ENCODE measurements around the gene COX7A1.

COX7A1 gene

DNA sequence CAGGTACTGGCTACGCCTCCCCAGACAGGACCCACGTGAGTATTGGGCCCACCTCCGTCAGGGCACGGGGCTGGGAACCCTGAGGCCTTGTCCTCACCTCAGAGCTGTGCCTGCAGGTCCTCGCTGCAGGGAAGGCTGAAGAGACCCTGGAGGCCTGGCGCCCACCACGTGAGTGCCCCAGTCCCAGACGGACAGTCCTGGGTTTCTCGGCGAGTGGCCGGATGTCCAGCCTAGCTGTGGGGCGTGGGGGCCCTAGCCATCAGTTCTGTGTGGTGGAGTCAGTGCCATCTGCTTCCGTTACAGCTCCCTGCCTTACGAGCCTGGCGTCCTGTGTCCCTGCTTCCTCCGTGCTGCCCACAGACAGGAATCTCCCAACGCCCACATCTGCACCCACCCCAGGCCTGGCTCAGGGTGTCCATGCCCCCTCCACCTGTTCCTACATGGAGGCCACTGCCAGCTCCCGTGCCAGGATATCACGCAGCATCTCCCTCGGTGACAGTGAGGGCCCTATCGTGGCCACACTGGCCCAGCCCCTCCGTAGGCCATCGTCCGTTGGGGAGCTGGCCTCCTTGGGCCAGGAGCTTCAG is 49.1 kb downstream of the COX7A1 start:
- H3K4me3 ChIP-seq (ENCODE audit: low read length): no peak overlapping the region
- TF ChIP-seq CTCF (conservative IDR thresholded peaks at IDR 0.05; ENCODE audit: low read length): no peak
- no peak for DNase-seq (ENCODE audit: low read depth)

GRCh38 chr19:36101550-36102327 is 50.5 kb downstream of the COX7A1 start:
- DNase-seq (ENCODE audit: low read depth): no peak
- TF ChIP-seq CTCF (conservative IDR thresholded peaks at IDR 0.05; ENCODE audit: low read length): no peak
- H3K4me3 ChIP-seq (ENCODE audit: low read length): no peak overlapping the region

Data from AG10803 (cell line).